ENCODE measurements around the gene PPP1R3A. TPM values are rescaled to one million over a fixed set of nuclear protein-coding genes. Genes with fewer than 3 reads are reported as not detected.

Gene PPP1R3A
- total RNA-seq, 4 donors from 2014 or later, result not detected

DNA sequence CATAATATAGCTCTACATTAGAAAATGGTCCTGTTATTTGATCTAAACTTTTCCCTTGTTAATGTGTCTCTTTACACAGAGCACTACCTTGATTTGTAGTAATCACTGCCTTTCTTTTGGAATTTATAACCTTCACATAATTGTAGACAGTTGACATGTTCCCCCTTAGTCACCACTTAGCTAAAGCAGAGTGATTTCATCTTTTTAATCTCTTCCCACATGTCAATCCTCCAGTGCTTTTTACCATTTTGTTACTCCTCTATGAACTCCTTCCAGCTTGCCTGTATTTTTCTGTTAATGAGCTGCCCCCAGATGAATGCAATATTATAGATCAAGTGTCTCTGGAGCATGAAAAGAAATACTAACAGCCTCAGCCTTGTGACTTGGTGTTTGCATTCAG, 2.6 kb upstream of the PPP1R3A start:
- H3K9me3 ChIP-seq, result no peaks in the 10 kb centered on the region
- no peak overlapping the region for H3K4me3 ChIP-seq
- no peaks in the 10 kb centered on the region for H3K36me3 ChIP-seq
- TF ChIP-seq CTCF (IDR thresholded peaks at IDR 0.05) (no peak), POLR2A (IDR thresholded peaks at IDR 0.05) (no peak)
- no peaks in the 10 kb centered on the region for H3K27me3 ChIP-seq
- H3K4me1 ChIP-seq, result no peaks in the 10 kb centered on the region
- no peak overlapping the region for H3K27ac ChIP-seq
- no peak for DNase-seq

GRCh38 chr7:113917840-113918239, 969 bp downstream of the PPP1R3A start:
- Histone ChIP-seq H3K4me1 (no peaks in the 10 kb centered on the region), H3K27me3 (no peaks in the 10 kb centered on the region), H3K4me3 (no peak overlapping the region), H3K9me3 (no peaks in the 10 kb centered on the region), H3K27ac (no peak overlapping the region), H3K36me3 (no peaks in the 10 kb centered on the region)
- TF ChIP-seq POLR2A (IDR thresholded peaks at IDR 0.05) (no peak), CTCF (IDR thresholded peaks at IDR 0.05) (no peak)
- DNase-seq, result no peak

DNA sequence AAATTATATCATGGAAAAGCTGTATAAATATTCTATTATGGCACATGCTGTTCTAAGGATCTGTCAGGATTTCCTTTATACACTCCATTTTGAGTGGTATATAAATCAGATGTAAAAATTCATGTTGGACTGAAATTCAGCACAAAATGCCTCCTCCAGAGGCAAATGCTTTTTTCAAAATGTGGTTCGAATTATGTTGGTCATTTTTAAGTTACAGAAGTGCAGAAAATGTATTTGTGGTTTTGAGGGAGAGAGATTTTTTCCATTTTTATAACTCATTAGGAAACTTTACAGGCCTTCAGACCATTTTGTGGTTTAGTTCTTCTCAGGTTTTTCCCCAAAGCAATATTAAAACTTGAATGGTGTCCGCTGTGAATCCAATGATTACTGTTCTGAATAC, 2.9 kb downstream of the PPP1R3A start:
- no peak overlapping the region for H3K27ac ChIP-seq

GRCh38 chr7:113912876-113913275, 5.9 kb downstream of the PPP1R3A start:
- H3K9me3 ChIP-seq, result no peaks in the 10 kb centered on the region
- no peak for TF ChIP-seq CTCF (IDR thresholded peaks at IDR 0.05)
- TF ChIP-seq POLR2A (IDR thresholded peaks at IDR 0.05), result no peak
- H3K4me1 ChIP-seq, result no peaks in the 10 kb centered on the region
- DNase-seq, result no peak
- no peak overlapping the region for H3K27ac ChIP-seq
- H3K4me3 ChIP-seq, result no peak overlapping the region
- no peaks in the 10 kb centered on the region for H3K27me3 ChIP-seq
- no peaks in the 10 kb centered on the region for H3K36me3 ChIP-seq

More for the DNA sequence above, 2.9 kb downstream of the PPP1R3A start:
- Histone ChIP-seq H3K4me3 (no peak overlapping the region), H3K36me3 (no peaks in the 10 kb centered on the region), H3K4me1 (no peaks in the 10 kb centered on the region), H3K9me3 (no peaks in the 10 kb centered on the region), H3K27me3 (no peaks in the 10 kb centered on the region)
- DNase-seq, result no peak
- no peak for TF ChIP-seq POLR2A (IDR thresholded peaks at IDR 0.05)
- TF ChIP-seq CTCF (IDR thresholded peaks at IDR 0.05), result no peak

DNA sequence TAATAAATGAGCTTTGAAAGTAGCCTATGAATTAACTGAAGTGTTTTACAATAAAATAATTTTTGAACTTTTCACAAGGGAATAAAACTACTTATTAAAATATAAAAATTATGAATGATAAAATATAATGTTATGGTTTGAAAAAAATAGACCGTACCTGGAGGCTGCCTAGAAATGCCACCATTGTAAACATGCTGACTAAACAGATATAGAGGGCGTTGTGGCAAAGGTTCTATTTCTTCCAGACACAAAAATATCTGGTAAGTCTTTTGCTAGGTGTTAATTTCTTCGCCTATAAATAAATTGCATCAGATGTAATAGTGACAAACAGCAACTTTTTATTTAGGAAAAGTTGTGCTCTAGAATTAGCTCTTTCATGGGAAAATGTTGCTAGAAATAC, 11.2 kb downstream of the PPP1R3A start:
- no peak for TF ChIP-seq CTCF (IDR thresholded peaks at IDR 0.05)
- TF ChIP-seq POLR2A (IDR thresholded peaks at IDR 0.05), result no peak
- Histone ChIP-seq H3K4me3 (no peak overlapping the region), H3K36me3 (no peaks in the 10 kb centered on the region), H3K4me1 (no peaks in the 10 kb centered on the region), H3K27ac (no peak overlapping the region), H3K27me3 (no peaks in the 10 kb centered on the region), H3K9me3 (no peaks in the 10 kb centered on the region)
- no peak for DNase-seq

GRCh38 chr7:113904521-113904920, 14.3 kb downstream of the PPP1R3A start:
- Histone ChIP-seq H3K9me3 (no peaks in the 10 kb centered on the region), H3K4me3 (no peak overlapping the region), H3K27ac (no peak overlapping the region), H3K27me3 (no peaks in the 10 kb centered on the region), H3K36me3 (no peaks in the 10 kb centered on the region), H3K4me1 (no peaks in the 10 kb centered on the region)
- DNase-seq, result no peak
- TF ChIP-seq CTCF (IDR thresholded peaks at IDR 0.05), result no peak
- no peak for TF ChIP-seq POLR2A (IDR thresholded peaks at IDR 0.05)

Data from Peyer's patch (tissue), 4 donors.